D721Med (cell line): ENCODE data around the gene PKP4.

ENCODE experiments used
- DNase-seq: peaks from one replicate; pipeline ENCODE4 v3.0.0; 2011; ENCODE audit warnings: low spot score; ENCODE audit not compliant: insufficient read length
- FAIRE-seq: peaks from 2 replicates; lab custom pipeline; 2011; peaks lifted over from hg19 to GRCh38; lab: Jason Lieb, UNC
- TF ChIP-seq, protein P1 (sequence below): IDR thresholded peaks from 2 replicates; pipeline ENCODE4 v1.5.1; 2012; ENCODE audit warnings: mild to moderate bottlenecking, control low read depth; ENCODE audit not compliant: insufficient read depth; ENCODE audit errors: missing control alignments

The PKP4 gene

DNA sequence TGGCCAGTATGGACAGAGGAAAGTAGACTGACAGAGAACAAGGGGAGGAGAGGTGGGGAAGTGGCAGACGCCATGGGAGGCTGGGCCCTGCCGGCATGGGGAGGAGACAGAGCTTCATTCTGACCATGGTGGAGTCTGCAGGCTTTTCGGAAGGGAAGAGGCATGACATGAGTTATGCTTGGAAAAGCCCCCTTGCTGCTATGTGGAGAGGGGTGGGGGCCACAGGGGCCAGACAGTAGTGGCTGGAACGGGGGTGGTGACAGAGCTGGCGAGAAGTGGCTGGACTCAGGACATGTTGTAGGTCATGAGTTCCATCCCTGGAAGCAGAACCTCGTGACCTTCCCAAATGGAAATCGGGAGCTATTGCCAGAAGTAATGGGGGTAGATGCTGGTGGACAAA is 271.7 kb downstream of the PKP4 start:
- TF ChIP-seq, protein P1, sequence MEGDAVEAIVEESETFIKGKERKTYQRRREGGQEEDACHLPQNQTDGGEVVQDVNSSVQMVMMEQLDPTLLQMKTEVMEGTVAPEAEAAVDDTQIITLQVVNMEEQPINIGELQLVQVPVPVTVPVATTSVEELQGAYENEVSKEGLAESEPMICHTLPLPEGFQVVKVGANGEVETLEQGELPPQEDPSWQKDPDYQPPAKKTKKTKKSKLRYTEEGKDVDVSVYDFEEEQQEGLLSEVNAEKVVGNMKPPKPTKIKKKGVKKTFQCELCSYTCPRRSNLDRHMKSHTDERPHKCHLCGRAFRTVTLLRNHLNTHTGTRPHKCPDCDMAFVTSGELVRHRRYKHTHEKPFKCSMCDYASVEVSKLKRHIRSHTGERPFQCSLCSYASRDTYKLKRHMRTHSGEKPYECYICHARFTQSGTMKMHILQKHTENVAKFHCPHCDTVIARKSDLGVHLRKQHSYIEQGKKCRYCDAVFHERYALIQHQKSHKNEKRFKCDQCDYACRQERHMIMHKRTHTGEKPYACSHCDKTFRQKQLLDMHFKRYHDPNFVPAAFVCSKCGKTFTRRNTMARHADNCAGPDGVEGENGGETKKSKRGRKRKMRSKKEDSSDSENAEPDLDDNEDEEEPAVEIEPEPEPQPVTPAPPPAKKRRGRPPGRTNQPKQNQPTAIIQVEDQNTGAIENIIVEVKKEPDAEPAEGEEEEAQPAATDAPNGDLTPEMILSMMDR, result no peak
- DNase-seq (no peak), FAIRE-seq (no peak)

DNA sequence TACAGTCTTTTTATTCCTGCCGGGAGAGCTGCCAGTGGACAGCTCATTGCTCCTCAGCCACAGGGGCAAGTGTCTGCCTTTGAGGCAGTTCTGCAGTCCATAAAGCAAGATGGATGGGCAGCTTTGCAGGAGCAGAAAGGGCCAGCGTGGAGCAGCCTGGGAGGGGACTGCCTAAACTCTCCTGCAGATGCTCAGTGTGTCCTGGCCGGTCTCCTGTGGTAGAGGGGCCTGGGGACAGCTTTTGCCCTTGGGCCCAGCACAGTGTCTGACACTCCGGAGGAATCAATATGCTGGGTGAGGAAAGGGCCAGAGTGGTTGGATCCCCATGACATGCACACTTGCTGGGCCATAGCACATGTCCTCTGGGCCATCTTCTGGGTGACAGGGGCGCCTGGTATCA is 272.7 kb downstream of the PKP4 start:
- FAIRE-seq (no peak), DNase-seq (no peak)
- TF ChIP-seq, protein P1, result no peak

DNA sequence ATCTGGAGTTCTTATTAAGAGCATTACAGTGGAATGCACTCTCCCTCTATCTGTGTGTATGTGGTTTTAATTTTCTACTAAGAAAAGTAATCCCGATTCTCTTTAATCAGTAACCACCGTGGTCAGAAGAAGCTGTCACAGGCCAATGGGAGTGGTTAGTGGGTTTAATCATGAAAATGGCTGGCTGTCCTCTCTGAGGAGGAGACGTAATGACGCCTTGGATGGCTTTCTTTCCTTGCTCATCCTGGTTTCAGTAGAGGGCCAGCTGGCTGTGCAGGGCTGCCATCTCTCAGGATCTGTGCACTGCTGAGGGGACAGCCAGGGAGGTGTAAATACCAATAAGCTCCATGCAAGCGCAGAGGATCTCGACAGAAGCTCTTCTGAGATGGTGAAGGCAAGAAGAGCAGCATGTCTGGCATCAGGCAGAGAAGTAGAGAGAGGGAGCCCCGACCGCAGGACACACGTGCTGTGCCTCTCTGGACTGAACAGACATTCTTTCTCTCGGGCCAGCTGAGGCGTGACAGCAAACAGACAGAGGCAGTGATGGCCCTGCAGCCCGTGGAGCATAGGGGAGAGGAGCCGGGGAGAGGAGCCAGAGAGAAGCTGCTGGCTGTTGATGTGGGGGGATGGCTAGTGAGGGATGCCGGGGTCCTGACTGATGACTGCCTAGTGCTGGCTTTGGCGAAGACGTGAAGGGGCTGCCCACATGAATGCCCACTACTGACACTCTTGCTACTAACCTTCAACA is 273.3 kb downstream of the PKP4 start:
- DNase-seq (no peak), FAIRE-seq (no peak)
- TF ChIP-seq, protein P1, result no peak

DNA sequence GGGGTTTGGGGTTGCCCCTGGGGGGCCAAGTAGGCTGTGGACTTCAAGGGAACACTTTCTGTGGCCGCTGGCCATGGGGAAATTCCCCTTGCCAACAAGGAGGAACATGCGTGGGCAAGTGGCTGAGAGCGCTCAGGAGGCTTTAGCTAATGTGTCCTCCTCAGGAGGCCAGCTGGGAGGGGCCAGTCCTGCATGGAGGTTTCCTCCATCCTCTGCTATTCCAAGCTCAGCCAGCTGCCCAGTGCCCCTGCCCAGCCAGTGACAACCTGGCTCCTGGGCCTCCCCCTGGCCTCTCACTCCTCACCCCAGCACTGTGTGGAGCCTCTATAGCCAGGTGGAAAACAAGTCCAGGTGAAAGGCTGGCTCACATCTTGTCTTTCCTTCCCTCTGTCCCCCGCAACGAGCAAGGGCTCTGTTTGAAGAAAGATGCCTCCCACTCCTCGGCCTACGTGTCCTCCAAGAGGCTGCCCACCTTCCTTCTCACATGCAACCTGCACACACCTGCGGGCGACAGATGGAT is 273.9 kb downstream of the PKP4 start:
- DNase-seq (no peak), FAIRE-seq (no peak)
- TF ChIP-seq, protein P1, result no peak

DNA sequence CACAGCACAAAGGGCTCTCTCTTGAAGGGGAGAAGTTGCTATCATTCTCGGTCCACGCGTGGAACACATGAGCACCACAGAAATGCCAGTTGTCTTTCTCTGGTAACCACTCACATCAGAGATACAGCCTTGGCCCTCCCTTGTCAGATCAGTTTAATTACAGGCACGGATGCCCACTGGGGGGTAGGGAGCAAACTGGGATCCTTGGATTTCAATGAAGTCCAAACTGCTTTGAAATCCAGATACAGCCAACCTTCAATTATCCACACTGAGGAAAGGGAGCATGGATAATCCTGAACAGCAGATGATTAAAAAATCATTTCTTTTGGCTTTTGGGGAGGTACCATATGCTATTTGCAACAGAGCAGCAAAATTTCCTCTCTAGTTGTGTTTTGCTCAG is 274.6 kb downstream of the PKP4 start:
- no peak for DNase-seq
- TF ChIP-seq, protein P1, result no peak
- FAIRE-seq, result no peak
